Caco-2 (cell line): Measurements from ENCODE around the gene PTRHD1. TPM values are rescaled to one million over a fixed set of nuclear protein-coding genes. Genes with fewer than 3 reads are reported as not detected.

Source experiments
- BruUV-seq: library from RNA; stranded (reverse); fragments of 400-500 nt; replicated peaks from 2 replicates; lab custom pipeline; 2021; lab: Mats Ljungman, UMichigan
- CTCF ChIA-PET: fragments of 300-600 bp; sonication (Branson Sonifier 250); formaldehyde crosslinking; loops from one replicate; lab custom pipeline; 2022; ENCODE audit warnings: antibody characterized with exemption; lab: Charles Lee
- POLR2A ChIA-PET: fragments of 300-600 bp; sonication (Branson Sonifier 250); formaldehyde crosslinking; loops from one replicate; lab custom pipeline; 2022; ENCODE audit warnings: antibody characterized with exemption; lab: Charles Lee
- DNase-seq, 2 experiments: peaks; one replicate each; pipeline versions ENCODE4 v3.0.0 to v3.0.0-alpha.2; 2020 to 2022
- H3K27me3 ChIP-seq: replicated peaks from 2 replicates; pipeline ENCODE4 v1.6.0; 2011; ENCODE audit warnings: low read length; ENCODE audit not compliant: control insufficient read depth, insufficient read depth
- H3K36me3 ChIP-seq: 2 replicates; pipeline ENCODE4 v1.5.1; 2011; ENCODE audit warnings: low read length; ENCODE audit not compliant: control insufficient read depth, insufficient read depth
- H3K4me1 ChIP-seq: fragments of 250-450 bp; sonication (Bioruptor Pico); 2 replicates; pipeline ENCODE4 v1.5.1; 2020; ENCODE audit warnings: mild to moderate bottlenecking
- H3K4me3 ChIP-seq: 2 replicates; pipeline ENCODE4 v1.5.1; 2011; ENCODE audit warnings: low read depth, mild to moderate bottlenecking, control low read depth, low read length
- H3K9me3 ChIP-seq: fragments of 250-450 bp; sonication (Bioruptor Pico); 2 replicates; pipeline ENCODE4 v1.5.1; 2020; ENCODE audit warnings: mild to moderate bottlenecking, moderate library complexity
- H3K27ac Mint-ChIP-seq: one replicate; pipeline ENCODE4 v1.8.0; 2022; ENCODE audit warnings: mixed read lengths; ENCODE audit not compliant: unreplicated experiment
- H3K27me3 Mint-ChIP-seq: one replicate; pipeline ENCODE4 v1.8.0; 2022; ENCODE audit warnings: mixed read lengths; ENCODE audit not compliant: insufficient read depth, unreplicated experiment
- H3K36me3 Mint-ChIP-seq: one replicate; pipeline ENCODE4 v1.8.0; 2022; ENCODE audit warnings: mild to moderate bottlenecking, mixed read lengths; ENCODE audit not compliant: insufficient read depth, unreplicated experiment
- H3K4me1 Mint-ChIP-seq: one replicate; pipeline ENCODE4 v1.8.0; 2022; ENCODE audit warnings: low read depth, mixed read lengths; ENCODE audit not compliant: unreplicated experiment
- H3K4me3 Mint-ChIP-seq: one replicate; pipeline ENCODE4 v1.8.0; 2022; ENCODE audit warnings: mild to moderate bottlenecking, moderate library complexity, mixed read lengths; ENCODE audit not compliant: unreplicated experiment
- H3K9me3 Mint-ChIP-seq: one replicate; pipeline ENCODE4 v1.8.0; 2022; ENCODE audit warnings: mixed read lengths; ENCODE audit not compliant: unreplicated experiment
- CTCF ChIP-seq, 2 experiments: fragments of 200-600 bp in 1 of 2; IDR thresholded peaks; 1 replicate in 1 of 2; 2 replicates in 1 of 2; pipeline versions ENCODE4 v1.5.1 to v1.8.0; 2011 to 2022; ENCODE audit warnings: antibody characterized with exemption in 1 of 2, control low read depth in 1 of 2, inconsistent platforms in 1 of 2, low read depth in 1 of 2, low read length in 1 of 2, mild to moderate bottlenecking in 1 of 2, moderate library complexity in 1 of 2; ENCODE audit not compliant: insufficient read depth in 1 of 2, severe bottlenecking in 1 of 2, unreplicated experiment in 1 of 2
- intact Hi-C: fragments of 100-400 bp; cut with micrococcal nuclease; formaldehyde crosslinking; loops from one replicate; pipeline ENCODE4 v1.10.0; 2022; ENCODE audit not compliant: unreplicated experiment
- total RNA-seq: library from RNA; stranded (reverse); gene quantifications from 2 replicates; pipeline ENCODE4 v1.2.3, GENCODE V29; 2022

Gene PTRHD1
- total RNA-seq, 1 experiment from 2014 or later, result 52.8 TPM

- no peaks in the 10 kb centered on the region for H3K4me1 Mint-ChIP-seq
- Histone ChIP-seq H3K4me3 (no peak overlapping the region), H3K27me3 (no peaks in the 10 kb centered on the region), H3K9me3 (no peaks in the 10 kb centered on the region), H3K36me3 (no peaks in the 10 kb centered on the region), H3K4me1 (no peaks in the 10 kb centered on the region)
- CTCF ChIA-PET, result no interaction called here
- POLR2A ChIA-PET, result no interaction called here
- TF ChIP-seq CTCF (IDR thresholded peaks at IDR 0.05; ENCODE audit: insufficient read depth in 1 of 2, low read depth in 1 of 2, low read length in 1 of 2, severe bottlenecking in 1 of 2, unreplicated experiment in 1 of 2), result no peak
- H3K27ac Mint-ChIP-seq, result no peak overlapping the region
- peaks cover 10% of the 10 kb centered on the region for H3K36me3 Mint-ChIP-seq
- no peak for DNase-seq
- H3K27me3 Mint-ChIP-seq, result no peaks in the 10 kb centered on the region
- no peak overlapping the region for H3K4me3 Mint-ChIP-seq
- intact Hi-C loops, result no loop called here
- no TSS peak for BruUV-seq
- no peaks in the 10 kb centered on the region for H3K9me3 Mint-ChIP-seq
Measured at GRCh38 chr2:24838541-24838940, 45.4 kb upstream of the PTRHD1 start.

- no peaks in the 10 kb centered on the region for H3K9me3 Mint-ChIP-seq
- POLR2A ChIA-PET, result no interaction called here
- H3K27ac Mint-ChIP-seq, result no peak overlapping the region
- no peak for DNase-seq
- H3K36me3 Mint-ChIP-seq, result peaks cover 14% of the 10 kb centered on the region
- no peak for TF ChIP-seq CTCF (IDR thresholded peaks at IDR 0.05; ENCODE audit: insufficient read depth in 1 of 2, low read depth in 1 of 2, low read length in 1 of 2, severe bottlenecking in 1 of 2, unreplicated experiment in 1 of 2)
- H3K27me3 Mint-ChIP-seq, result no peaks in the 10 kb centered on the region
- H3K4me3 ChIP-seq, result no peak overlapping the region
- H3K27me3 ChIP-seq, result no peaks in the 10 kb centered on the region
- no peaks in the 10 kb centered on the region for H3K4me1 ChIP-seq
- intact Hi-C loops, result no loop called here
- no peaks in the 10 kb centered on the region for H3K36me3 ChIP-seq
- H3K4me1 Mint-ChIP-seq, result no peaks in the 10 kb centered on the region
- no peaks in the 10 kb centered on the region for H3K9me3 ChIP-seq
- CTCF ChIA-PET, result no interaction called here
- no TSS peak for BruUV-seq
- H3K4me3 Mint-ChIP-seq, result no peak overlapping the region
Measured at GRCh38 chr2:24837996-24838513, 44.9 kb upstream of the PTRHD1 start.

- Mint-ChIP-seq H3K27me3 (no peaks in the 10 kb centered on the region), H3K27ac (no peak overlapping the region), H3K36me3 (peaks cover 25% of the 10 kb centered on the region), H3K4me1 (no peaks in the 10 kb centered on the region), H3K9me3 (no peaks in the 10 kb centered on the region), H3K4me3 (no peak overlapping the region)
- no peaks in the 10 kb centered on the region for H3K27me3 ChIP-seq
- CTCF ChIA-PET, result no interaction called here
- intact Hi-C loops, result no loop called here
- POLR2A ChIA-PET, result no interaction called here
- no peak for DNase-seq
- BruUV-seq, result no TSS peak
- TF ChIP-seq CTCF (IDR thresholded peaks at IDR 0.05; ENCODE audit: insufficient read depth in 1 of 2, low read depth in 1 of 2, low read length in 1 of 2, severe bottlenecking in 1 of 2, unreplicated experiment in 1 of 2), result no peak
- H3K9me3 ChIP-seq, result no peaks in the 10 kb centered on the region
- H3K4me3 ChIP-seq, result no peak overlapping the region
- H3K4me1 ChIP-seq, result no peaks in the 10 kb centered on the region
- no peaks in the 10 kb centered on the region for H3K36me3 ChIP-seq
Measured at GRCh38 chr2:24836706-24837105, 43.5 kb upstream of the PTRHD1 start.
